ENCODE data around the gene ZNF175.
"Not testable (repeated sequence)": the region's sequence is repeated elsewhere in the genome, so short reads cannot be mapped to it uniquely, and the experiment has no call there.

GRCh38 chr19:51630315-51630714 is 59.2 kb downstream of the ZNF175 start, which contains the start of gene SIGLEC5:
- TF ChIP-seq CEBPB (IDR thresholded peaks at IDR 0.05; ENCODE audit: low read depth); REST (IDR thresholded peaks at IDR 0.05; ENCODE audit: low read depth); EZH2 (IDR thresholded peaks at IDR 0.05): not testable (repeated sequence)

Data from HCT116 (cell line).